Choroid plexus epithelial cell (primary cell): Measurements from ENCODE around the gene NRXN2.

Experiments used
- DNase-seq: peaks from one replicate; pipeline ENCODE4 v3.0.0-alpha.2; 2010; ENCODE audit warnings: low read depth
- H3K4me3 ChIP-seq: 2 replicates; pipeline ENCODE4 v1.5.1; 2011; ENCODE audit warnings: low read depth, mild to moderate bottlenecking, control low read depth, low read length, moderate library complexity
- CTCF ChIP-seq: conservative IDR thresholded peaks from 2 replicates; pipeline ENCODE4 v1.5.1; 2011; ENCODE audit warnings: low read depth, mild to moderate bottlenecking, control low read depth, inconsistent platforms, low read length, moderate library complexity

NRXN2 gene

GRCh38 chr11:64681171-64681570, 41.8 kb downstream of the NRXN2 start:
- TF ChIP-seq CTCF, result no peak
- H3K4me3 ChIP-seq, result no peak overlapping the region
- DNase-seq, result no peak

- no peak for TF ChIP-seq CTCF
- no peak overlapping the region for H3K4me3 ChIP-seq
- no peak for DNase-seq
Observed at GRCh38 chr11:64679846-64680245, 43.2 kb downstream of the NRXN2 start.

- no peak for DNase-seq
- no peak for TF ChIP-seq CTCF
- H3K4me3 ChIP-seq, result no peak overlapping the region
Observed at GRCh38 chr11:64677441-64678023, 45.5 kb downstream of the NRXN2 start.

- DNase-seq, result no peak
- TF ChIP-seq CTCF, result no peak
Observed at GRCh38 chr11:64676261-64676615, 46.8 kb downstream of the NRXN2 start.

GRCh38 chr11:64675450-64676260, 47.3 kb downstream of the NRXN2 start:
- no peak overlapping the region for H3K4me3 ChIP-seq
- DNase-seq, result peak; percentile 88
- no peak for TF ChIP-seq CTCF

More at GRCh38 chr11:64676261-64676615, 46.8 kb downstream of the NRXN2 start:
- no peak overlapping the region for H3K4me3 ChIP-seq

- DNase-seq, result no peak
- TF ChIP-seq CTCF, result no peak
- no peak overlapping the region for H3K4me3 ChIP-seq
Observed at GRCh38 chr11:64674774-64675173, 48.2 kb downstream of the NRXN2 start.

- no peak for TF ChIP-seq CTCF
- no peak overlapping the region for H3K4me3 ChIP-seq
- DNase-seq, result no peak
Observed at GRCh38 chr11:64673279-64673678, 49.7 kb downstream of the NRXN2 start.
